ENCODE measurements around the gene MAEA.

The MAEA gene

DNA sequence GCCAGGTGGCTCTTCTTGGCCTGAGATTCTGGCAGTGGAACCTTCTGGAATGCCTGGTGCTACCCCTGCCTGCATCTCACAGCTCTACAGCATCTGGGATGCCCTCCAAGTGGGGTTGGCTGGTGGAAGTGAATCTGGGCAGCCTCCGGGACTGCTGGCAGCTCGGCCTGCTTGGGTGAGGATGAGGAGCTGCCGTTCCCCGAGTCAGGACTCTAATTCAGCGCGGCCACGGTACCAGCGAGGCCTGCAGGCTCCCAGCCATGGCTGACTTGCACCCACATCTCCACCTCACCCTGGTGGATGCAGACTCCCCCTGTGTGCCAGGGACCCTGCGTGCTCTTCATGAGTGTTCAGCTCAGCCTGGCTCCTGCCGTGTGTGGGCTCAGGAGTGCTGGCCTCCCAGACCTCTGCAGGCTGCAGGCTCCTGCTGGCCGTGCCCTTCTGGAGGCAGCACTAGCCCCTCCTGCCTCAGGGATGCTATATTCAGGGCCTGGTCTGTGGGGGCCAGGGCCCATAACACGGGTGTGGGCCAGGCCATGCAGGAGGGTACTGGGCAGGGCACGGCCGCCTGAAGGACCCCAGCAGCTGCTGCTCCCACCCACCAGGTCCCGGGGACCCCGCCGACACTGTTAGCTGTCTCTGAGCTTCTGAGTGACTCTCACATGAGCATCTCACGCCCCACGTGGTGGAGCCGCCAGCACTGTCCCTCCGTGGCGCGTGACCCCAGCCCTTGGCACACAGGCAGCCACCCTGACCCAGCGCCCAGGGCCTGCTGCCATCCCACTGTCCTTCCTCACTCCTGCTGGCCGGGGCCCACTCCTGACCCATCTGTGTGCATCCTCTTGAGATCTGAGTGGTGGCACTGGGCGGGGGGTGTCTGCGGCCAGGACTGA is 67.9 kb downstream of the MAEA start:
- Histone ChIP-seq H3K27me3 (ENCODE audit: low read length) (no peaks in the 10 kb centered on the region), H4K20me1 (ENCODE audit: low read depth, low read length) (no peaks in the 10 kb centered on the region), H3K36me3 (ENCODE audit: low read length) (no peaks in the 10 kb centered on the region), H3K9ac (ENCODE audit: low read length) (no peak overlapping the region), H3F3A (ENCODE audit: insufficient read depth) (no peaks in the 10 kb centered on the region), H2AFZ (ENCODE audit: low read depth, low read length, severe bottlenecking) (no peak overlapping the region), H3K9me3 (ENCODE audit: insufficient read depth, low read length) (no peaks in the 10 kb centered on the region), H3K9me2 (replicated peaks; ENCODE audit: insufficient read depth, low read length) (no peaks in the 10 kb centered on the region), H3K27ac (ENCODE audit: low read depth, low read length) (no peak overlapping the region), H3K4me3 (ENCODE audit: insufficient read depth, low read length, poor library complexity, severe bottlenecking) (no peak overlapping the region), H3K4me2 (ENCODE audit: low read depth, low read length, poor library complexity, severe bottlenecking) (no peak overlapping the region), H3K79me2 (ENCODE audit: insufficient read depth, low read length) (no peaks in the 10 kb centered on the region)
- TF ChIP-seq, protein P1, sequence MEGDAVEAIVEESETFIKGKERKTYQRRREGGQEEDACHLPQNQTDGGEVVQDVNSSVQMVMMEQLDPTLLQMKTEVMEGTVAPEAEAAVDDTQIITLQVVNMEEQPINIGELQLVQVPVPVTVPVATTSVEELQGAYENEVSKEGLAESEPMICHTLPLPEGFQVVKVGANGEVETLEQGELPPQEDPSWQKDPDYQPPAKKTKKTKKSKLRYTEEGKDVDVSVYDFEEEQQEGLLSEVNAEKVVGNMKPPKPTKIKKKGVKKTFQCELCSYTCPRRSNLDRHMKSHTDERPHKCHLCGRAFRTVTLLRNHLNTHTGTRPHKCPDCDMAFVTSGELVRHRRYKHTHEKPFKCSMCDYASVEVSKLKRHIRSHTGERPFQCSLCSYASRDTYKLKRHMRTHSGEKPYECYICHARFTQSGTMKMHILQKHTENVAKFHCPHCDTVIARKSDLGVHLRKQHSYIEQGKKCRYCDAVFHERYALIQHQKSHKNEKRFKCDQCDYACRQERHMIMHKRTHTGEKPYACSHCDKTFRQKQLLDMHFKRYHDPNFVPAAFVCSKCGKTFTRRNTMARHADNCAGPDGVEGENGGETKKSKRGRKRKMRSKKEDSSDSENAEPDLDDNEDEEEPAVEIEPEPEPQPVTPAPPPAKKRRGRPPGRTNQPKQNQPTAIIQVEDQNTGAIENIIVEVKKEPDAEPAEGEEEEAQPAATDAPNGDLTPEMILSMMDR (IDR thresholded peaks at IDR 0.05; ENCODE audit: insufficient read depth, low read length, poor library complexity, severe bottlenecking): no peak

DNA sequence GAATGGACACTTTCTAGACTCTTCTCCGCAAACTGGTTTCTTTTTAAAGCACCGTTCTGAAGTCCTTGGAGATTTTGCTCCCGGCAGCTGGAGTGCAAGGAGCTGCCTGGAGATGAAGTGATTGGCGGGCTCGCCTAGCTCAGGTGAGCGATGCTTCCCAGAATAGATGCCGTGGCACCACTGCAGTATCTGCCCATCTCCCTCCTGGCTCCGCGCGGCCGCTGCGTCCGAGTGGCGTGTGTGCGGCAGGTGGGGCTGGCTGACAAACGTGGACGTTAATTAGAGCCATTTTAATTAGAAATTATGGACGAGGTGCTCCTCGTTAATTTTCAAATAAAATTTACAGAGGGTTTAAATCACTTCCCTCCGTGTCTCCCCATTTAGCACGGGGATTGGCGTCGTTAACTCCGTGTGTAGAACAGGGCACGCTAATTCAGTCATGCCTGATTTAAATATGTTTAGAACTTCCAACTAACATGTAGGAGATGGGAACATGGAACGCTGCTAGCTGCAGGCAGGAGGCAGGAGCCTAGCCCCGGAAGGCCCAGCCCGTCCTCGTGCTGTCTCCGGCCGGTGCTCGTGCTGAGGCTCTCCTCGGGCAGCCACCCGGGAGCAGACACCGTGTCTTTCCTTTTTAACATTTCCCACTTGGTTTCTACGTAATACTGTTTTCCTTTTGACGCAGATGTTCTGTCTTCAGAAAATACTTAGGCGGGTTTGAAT is 68.9 kb downstream of the MAEA start:
- no peaks in the 10 kb centered on the region for H4K20me1 ChIP-seq (ENCODE audit: low read depth, low read length)

DNA sequence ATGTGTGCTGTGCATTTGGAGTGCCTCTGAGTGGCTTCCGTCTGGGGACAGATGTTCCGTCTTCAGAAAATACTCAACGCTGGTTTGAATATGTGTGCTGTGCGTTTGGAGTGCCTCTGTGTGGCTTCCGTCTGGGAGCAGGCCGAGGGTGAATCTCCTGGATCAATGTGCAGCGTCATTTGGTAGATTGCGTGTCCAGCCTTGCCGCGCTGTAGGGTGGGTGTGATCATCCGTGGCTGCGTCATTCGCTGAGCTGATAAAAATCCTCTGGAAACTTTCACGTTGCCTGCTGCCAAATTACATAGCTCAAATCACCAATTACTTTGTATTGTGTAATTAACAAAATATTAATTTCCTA is 69.4 kb downstream of the MAEA start:
- no peaks in the 10 kb centered on the region for H3F3A ChIP-seq (ENCODE audit: insufficient read depth)
- H3K4me2 ChIP-seq (ENCODE audit: low read depth, low read length, poor library complexity, severe bottlenecking): no peak overlapping the region
- no peak overlapping the region for H3K4me3 ChIP-seq (ENCODE audit: insufficient read depth, low read length, poor library complexity, severe bottlenecking)
- TF ChIP-seq EZH2phosphoT487 (conservative IDR thresholded peaks at IDR 0.05; ENCODE audit: low read length): no peak
- TF ChIP-seq, protein P1 (IDR thresholded peaks at IDR 0.05; ENCODE audit: insufficient read depth, low read length, poor library complexity, severe bottlenecking): no peak
- H3K27ac ChIP-seq (ENCODE audit: low read depth, low read length): no peak overlapping the region
- no peaks in the 10 kb centered on the region for H3K9me2 ChIP-seq (replicated peaks; ENCODE audit: insufficient read depth, low read length)
- H4K20me1 ChIP-seq (ENCODE audit: low read depth, low read length): no peaks in the 10 kb centered on the region
- H3K9me3 ChIP-seq (ENCODE audit: insufficient read depth, low read length): no peaks in the 10 kb centered on the region
- H2AFZ ChIP-seq (ENCODE audit: low read depth, low read length, severe bottlenecking): no peak overlapping the region
- H3K79me2 ChIP-seq (ENCODE audit: insufficient read depth, low read length): no peaks in the 10 kb centered on the region
- no peak overlapping the region for H3K9ac ChIP-seq (ENCODE audit: low read length)
- no peaks in the 10 kb centered on the region for H3K27me3 ChIP-seq (ENCODE audit: low read length)
- no peaks in the 10 kb centered on the region for H3K36me3 ChIP-seq (ENCODE audit: low read length)

More for the DNA sequence above, 68.9 kb downstream of the MAEA start:
- no peak for TF ChIP-seq EZH2phosphoT487 (conservative IDR thresholded peaks at IDR 0.05; ENCODE audit: low read length)
- TF ChIP-seq, protein P1 (IDR thresholded peaks at IDR 0.05; ENCODE audit: insufficient read depth, low read length, poor library complexity, severe bottlenecking): no peak
- Histone ChIP-seq H3K4me3 (ENCODE audit: insufficient read depth, low read length, poor library complexity, severe bottlenecking) (no peak overlapping the region), H3K27ac (ENCODE audit: low read depth, low read length) (no peak overlapping the region), H3K79me2 (ENCODE audit: insufficient read depth, low read length) (no peaks in the 10 kb centered on the region), H3K9me3 (ENCODE audit: insufficient read depth, low read length) (no peaks in the 10 kb centered on the region), H3K4me2 (ENCODE audit: low read depth, low read length, poor library complexity, severe bottlenecking) (no peak overlapping the region), H3K27me3 (ENCODE audit: low read length) (no peaks in the 10 kb centered on the region), H3K36me3 (ENCODE audit: low read length) (no peaks in the 10 kb centered on the region), H3K9me2 (replicated peaks; ENCODE audit: insufficient read depth, low read length) (no peaks in the 10 kb centered on the region), H3F3A (ENCODE audit: insufficient read depth) (no peaks in the 10 kb centered on the region), H3K9ac (ENCODE audit: low read length) (no peak overlapping the region), H2AFZ (ENCODE audit: low read depth, low read length, severe bottlenecking) (no peak overlapping the region)
